NCI-H69 (cell line): ENCODE results near the gene PDCD10.
A peak's percentile ranks its signal among the peaks of the same experiment; 100 is the strongest.

ENCODE experiments used
- DNase-seq: peaks from one replicate; lab custom pipeline; 2025; lab: John Stamatoyannopoulos, UW

PDCD10 gene

GRCh38 chr3:167684388-167684993, 50.2 kb downstream of the PDCD10 start:
- peak; percentile 78 for DNase-seq

- DNase-seq, result no peak
Observed at GRCh38 chr3:167679526-167679925, 55.2 kb downstream of the PDCD10 start.

GRCh38 chr3:167675848-167676247, 58.8 kb downstream of the PDCD10 start:
- DNase-seq, result no peak

- DNase-seq, result no peak
Observed at GRCh38 chr3:167673221-167673620, 61.5 kb downstream of the PDCD10 start.

GRCh38 chr3:167671878-167672427, 62.7 kb downstream of the PDCD10 start:
- DNase-seq, result no peak

GRCh38 chr3:167669699-167670098, 65.0 kb downstream of the PDCD10 start:
- no peak for DNase-seq

GRCh38 chr3:167668651-167669050, 66.0 kb downstream of the PDCD10 start:
- no peak for DNase-seq

- DNase-seq, result no peak
Observed at GRCh38 chr3:167666563-167666962, 68.1 kb downstream of the PDCD10 start.

- DNase-seq, result no peak
Observed at GRCh38 chr3:167662919-167663400, 71.7 kb downstream of the PDCD10 start.

- no peak for DNase-seq
Observed at GRCh38 chr3:167657684-167658225, 76.9 kb downstream of the PDCD10 start.

GRCh38 chr3:167656821-167657220, 77.9 kb downstream of the PDCD10 start:
- DNase-seq, result no peak

GRCh38 chr3:167653760-167654159, 80.9 kb downstream of the PDCD10 start, which contains the start of gene WDR49:
Gene WDR49 (minus strand): TSS chr3:167653942. CDS start chr3:167653425, 517 bp downstream.
- peak; percentile 10 for DNase-seq

- no peak for DNase-seq
Observed at GRCh38 chr3:167653155-167653554, 81.5 kb downstream of the PDCD10 start.

GRCh38 chr3:167651826-167652225, 82.9 kb downstream of the PDCD10 start:
- no peak for DNase-seq

GRCh38 chr3:167650459-167650858, 84.2 kb downstream of the PDCD10 start:
- DNase-seq, result no peak

GRCh38 chr3:167649746-167650145, 84.9 kb downstream of the PDCD10 start:
- no peak for DNase-seq

- no peak for DNase-seq
Observed at GRCh38 chr3:167644611-167645010, 90.1 kb downstream of the PDCD10 start.
